G401 (cell line): ENCODE data around the gene BDH1. TPM values are rescaled to one million over a fixed set of nuclear protein-coding genes. Genes with fewer than 3 reads are reported as not detected.
"Not testable (repeated sequence)": the region's sequence is repeated elsewhere in the genome, so short reads cannot be mapped to it uniquely, and the experiment has no call there.

ENCODE experiments used
- DNase-seq: peaks from one replicate; pipeline ENCODE4 v3.0.0-alpha.2; 2015; ENCODE audit warnings: low spot score
- in situ Hi-C: cut with HindIII; loops from 2 replicates; pipeline ENCODE4 v1.10.0; 2016; ENCODE audit warnings: low sequenced_read_pairs, mixed read lengths
- total RNA-seq: library from RNA; depleted of rRNA; stranded (reverse); fragments of >200 nt; shearing (Covaris generic); gene quantifications from 2 replicates; pipeline ENCODE4 v1.2.3, GENCODE V29; 2014

The BDH1 gene
- total RNA-seq, 1 experiment from 2014 or later: not detected

DNA sequence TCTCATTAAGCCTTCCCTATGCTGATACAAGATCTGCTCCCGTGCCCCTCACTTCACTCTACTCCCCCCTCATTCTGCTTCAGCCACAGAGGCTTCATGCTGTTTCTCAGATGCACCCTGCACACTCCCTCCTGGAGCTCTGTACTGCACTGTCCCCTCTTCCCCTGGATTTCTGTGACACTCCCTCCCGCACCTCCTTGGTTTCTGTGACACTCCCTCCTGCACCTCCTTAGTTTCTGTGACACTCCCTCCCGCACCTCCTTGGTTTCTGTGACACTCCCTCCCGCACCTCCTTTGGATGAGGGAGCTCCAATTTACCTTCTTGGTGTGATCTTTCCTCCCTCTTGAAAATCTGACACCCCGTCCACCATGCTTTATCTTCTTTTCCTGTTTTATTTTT, 28.2 kb downstream of the BDH1 start:
- DNase-seq: no peak
- in situ Hi-C loops: no loop called here

DNA sequence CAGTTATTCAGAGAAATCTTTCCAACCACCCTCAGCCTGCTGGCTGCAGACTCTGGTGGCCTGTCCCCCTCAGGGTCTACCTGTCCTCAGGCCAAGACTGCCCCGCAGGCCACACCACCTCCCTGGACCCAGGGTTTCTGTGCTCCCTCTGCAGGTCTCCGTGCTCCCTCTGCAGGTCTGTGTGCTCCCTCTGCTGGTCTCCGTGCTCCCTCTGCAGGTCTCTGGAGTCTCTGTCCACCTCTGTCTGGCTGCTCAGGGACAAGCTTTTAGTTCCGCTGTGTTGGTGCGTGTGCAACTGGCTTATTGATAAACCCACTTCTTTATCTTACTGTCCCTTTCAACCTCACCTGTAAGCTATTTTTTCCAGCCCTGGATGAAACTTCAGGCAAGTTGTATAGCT, 30.1 kb downstream of the BDH1 start:
- in situ Hi-C loops: no loop called here
- no peak for DNase-seq

DNA sequence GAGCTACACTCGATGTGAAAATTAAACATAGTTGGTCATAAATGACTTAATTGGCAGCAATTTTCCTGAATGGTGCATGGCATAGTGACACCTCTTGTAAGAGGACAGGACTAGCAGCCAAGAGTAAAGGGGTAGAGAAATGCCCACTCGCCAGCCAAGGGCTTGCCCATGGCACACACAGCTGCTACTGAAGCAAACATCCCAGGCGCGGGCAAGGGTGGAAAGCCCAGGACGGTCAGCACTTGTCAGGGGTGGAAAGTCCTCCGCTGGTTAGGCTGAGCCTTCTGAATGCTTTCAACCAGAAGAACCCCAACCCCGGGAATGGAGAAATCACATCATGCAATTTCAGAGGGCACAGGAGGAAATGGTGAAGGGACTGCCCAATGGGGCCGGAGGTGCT, 31.6 kb downstream of the BDH1 start:
- no peak for DNase-seq
- in situ Hi-C loops: no loop called here

- DNase-seq: no peak
- in situ Hi-C loops: no loop called here
These were observed 32.2 kb downstream of the BDH1 start for GRCh38 chr3:197523526-197523925.

DNA sequence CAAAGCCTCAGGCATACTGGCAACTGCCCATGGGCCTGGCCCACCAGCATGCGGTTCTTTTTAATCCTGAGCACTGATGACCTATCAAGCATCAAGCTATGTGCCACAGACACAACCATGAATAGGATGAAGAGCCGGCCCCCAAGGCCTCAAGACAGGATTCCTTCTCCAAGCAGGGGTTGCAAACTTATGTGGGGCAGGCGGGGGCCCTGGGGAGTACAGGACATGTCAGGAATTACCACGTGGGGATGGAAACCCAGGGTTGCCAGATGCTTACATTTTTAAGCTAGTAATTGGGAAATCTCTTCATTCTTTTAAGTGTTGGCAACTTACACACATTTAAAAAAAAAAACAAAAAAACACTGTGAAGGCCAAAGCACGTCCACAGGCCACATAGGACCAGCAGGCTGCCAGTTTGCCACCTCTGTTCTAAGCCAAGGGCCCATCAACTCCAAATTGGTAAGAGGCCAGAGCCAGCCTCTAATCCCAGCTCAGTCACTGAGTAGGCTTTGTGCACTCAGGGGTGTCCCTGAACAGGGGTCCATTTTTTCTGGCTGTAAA, 32.8 kb downstream of the BDH1 start:
- in situ Hi-C loops: no loop called here
- no peak for DNase-seq

- DNase-seq: no peak
- in situ Hi-C loops: no loop called here
These were observed 33.5 kb downstream of the BDH1 start for GRCh38 chr3:197522183-197522715.

DNA sequence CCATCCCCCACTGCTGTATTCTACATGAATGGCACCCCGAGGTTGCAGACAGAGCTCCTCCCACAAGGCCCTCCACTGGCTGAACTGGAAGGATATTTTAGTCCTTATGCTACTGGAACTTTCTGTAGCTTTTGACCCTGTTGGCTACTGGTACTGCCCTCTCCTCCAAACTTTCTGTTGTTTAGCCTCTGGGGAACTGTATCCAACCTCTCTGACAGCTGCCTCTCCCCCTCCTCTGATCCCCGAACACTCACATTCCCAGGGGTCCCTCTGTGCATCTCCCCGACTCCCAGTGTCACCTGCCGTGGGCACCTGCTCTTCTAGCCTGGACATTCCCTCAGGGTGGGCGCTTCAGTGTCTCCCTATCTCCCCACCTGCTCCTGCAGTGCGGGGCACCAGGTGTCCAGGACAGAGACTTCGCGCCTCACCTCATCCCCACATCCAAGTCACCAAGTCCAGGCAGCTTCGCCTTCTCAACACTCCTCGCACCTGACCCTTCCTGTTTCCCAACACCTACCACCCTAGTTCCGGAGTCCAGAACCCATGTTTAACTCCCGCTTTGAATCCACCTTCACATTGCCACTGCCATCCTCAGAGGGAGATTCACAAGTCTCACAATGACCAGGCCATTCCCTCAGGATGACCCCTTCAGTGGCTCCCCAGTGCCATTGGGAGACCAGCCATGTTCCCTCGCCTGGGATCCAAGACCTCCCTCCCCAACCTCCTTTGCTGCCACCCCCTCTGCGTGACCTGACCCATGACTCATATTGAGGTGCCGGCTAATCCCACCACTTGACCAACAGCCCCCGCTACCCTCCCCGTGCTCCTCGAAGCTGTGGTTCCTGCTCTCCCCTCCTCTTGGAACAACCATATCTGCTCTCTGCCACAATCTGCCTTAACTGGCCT, 34.2 kb downstream of the BDH1 start:
- no peak for DNase-seq
- in situ Hi-C loops: no loop called here

- peak; percentile 66 for DNase-seq
- in situ Hi-C loops: no loop called here
These were observed 35.2 kb downstream of the BDH1 start for GRCh38 chr3:197520311-197521276.

- no peak for DNase-seq
These were observed 36.0 kb downstream of the BDH1 start for GRCh38 chr3:197519801-197520211.

DNA sequence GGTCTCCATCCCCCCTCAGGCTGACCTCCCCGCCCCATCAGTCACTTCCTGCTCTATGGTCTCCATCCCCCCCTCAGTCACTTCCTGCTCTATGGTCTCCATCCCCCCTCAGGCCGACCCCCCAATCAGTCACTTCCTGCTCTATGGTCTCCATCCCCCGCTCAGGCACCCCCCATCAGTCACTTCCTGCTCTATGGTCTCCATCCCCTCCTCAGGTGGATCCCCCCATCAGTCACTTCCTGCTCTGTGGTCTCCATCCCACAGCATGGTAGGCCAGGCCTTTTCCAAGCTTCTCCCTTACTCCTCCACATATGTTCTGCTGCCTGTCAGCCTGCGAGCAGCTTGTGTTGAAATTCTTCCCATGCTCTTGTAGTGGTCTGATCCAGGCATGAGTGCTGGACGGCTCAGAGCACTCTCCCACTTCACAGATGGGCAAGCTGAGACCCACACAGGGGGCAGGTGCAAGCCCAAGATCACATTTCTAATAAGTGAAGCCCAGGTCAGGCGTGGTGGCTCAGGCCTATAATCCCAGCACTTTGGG, 36.8 kb downstream of the BDH1 start:
- in situ Hi-C loops: loop anchor here (10.0 kb wide), 1 partner anchor 76 kb away; no protein-coding TSS in a partner anchor
- DNase-seq: no peak

More at GRCh38 chr3:197519801-197520211, 36.0 kb downstream of the BDH1 start:
- in situ Hi-C loops: loop anchor here (10.0 kb wide), 1 partner anchor 75 kb away; no protein-coding TSS in a partner anchor

GRCh38 chr3:197517922-197518683, 37.7 kb downstream of the BDH1 start:
- DNase-seq: not testable (repeated sequence)
- in situ Hi-C loops: loop anchor here (10.0 kb wide), 1 partner anchor 77 kb away; no protein-coding TSS in a partner anchor

GRCh38 chr3:197516890-197517606, 38.7 kb downstream of the BDH1 start:
- in situ Hi-C loops: loop anchor here (10.0 kb wide), 1 partner anchor 78 kb away; no protein-coding TSS in a partner anchor
- not testable (repeated sequence) for DNase-seq

- in situ Hi-C loops: loop anchor here (10.0 kb wide), 1 partner anchor 78 kb away; no protein-coding TSS in a partner anchor
These were observed 39.3 kb downstream of the BDH1 start for GRCh38 chr3:197516517-197516889.

GRCh38 chr3:197514786-197515355, 40.9 kb downstream of the BDH1 start:
- DNase-seq: no peak
- in situ Hi-C loops: loop anchor here (10.0 kb wide), 1 partner anchor 80 kb away; no protein-coding TSS in a partner anchor

More at GRCh38 chr3:197516517-197516889, 39.3 kb downstream of the BDH1 start:
- DNase-seq: no peak

GRCh38 chr3:197513953-197514785, 41.6 kb downstream of the BDH1 start:
- DNase-seq: no peak
- in situ Hi-C loops: loop anchor here (10.0 kb wide), 1 partner anchor 81 kb away; no protein-coding TSS in a partner anchor
